ENCODE data around the gene FHOD3. TPM values are rescaled to one million over a fixed set of nuclear protein-coding genes. Genes with fewer than 3 reads are reported as not detected.

Gene FHOD3
- total and polyA plus RNA-seq, 7 experiments from 2014 or later: not detected

DNA sequence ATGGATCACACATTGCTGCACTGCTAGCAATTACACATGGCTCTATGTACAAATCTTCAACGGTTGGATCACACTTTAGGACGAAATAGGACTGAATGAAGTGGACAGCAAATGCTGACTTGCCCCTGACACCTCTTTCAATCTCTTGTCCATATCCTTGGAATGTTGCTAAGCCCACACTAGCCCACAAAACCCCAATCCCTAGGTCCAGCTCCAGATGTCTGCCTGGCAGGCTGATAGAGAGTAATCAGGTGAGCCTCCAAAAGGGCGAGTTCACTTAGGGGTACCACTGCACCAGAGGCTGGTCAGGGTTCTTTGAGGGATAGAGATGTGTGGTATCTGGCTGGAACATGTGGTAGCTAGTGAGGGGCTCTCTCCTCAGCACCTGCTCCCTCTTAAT is 18.5 kb upstream of the FHOD3 start:
- Histone ChIP-seq H3K36me3 (ENCODE audit: control insufficient read depth in 2 of 3, insufficient read depth in 3 of 3, low read length in 3 of 3) (no peaks in the 10 kb centered on the region), H3K4me3 (ENCODE audit: low read length) (no peak overlapping the region), H3K27me3 (ENCODE audit: control insufficient read depth in 2 of 2, insufficient read depth in 2 of 2, low read length in 2 of 2) (no peaks in the 10 kb centered on the region), H3K9me3 (ENCODE audit: control insufficient read depth in 2 of 3, low read length in 3 of 3) (no peaks in the 10 kb centered on the region), H3K27ac (ENCODE audit: low read depth, low read length) (no peak overlapping the region), H3K4me1 (ENCODE audit: control insufficient read depth in 2 of 2, insufficient read depth in 2 of 2, low read length in 2 of 2) (no peaks in the 10 kb centered on the region)
- H3K4me1 Mint-ChIP-seq: no peaks in the 10 kb centered on the region
- H3K36me3 Mint-ChIP-seq: no peaks in the 10 kb centered on the region
- H3K27me3 Mint-ChIP-seq: peaks cover 19 to 59% (median 27%) of the 10 kb centered on the region in 5 donors
- CTCF ChIA-PET: interaction anchor here (1.2 kb wide), 1 partner anchor 261 kb away, joined by 3 read pairs; no protein-coding TSS in a partner anchor
- ATAC-seq: no peak
- H3K4me3 Mint-ChIP-seq: no peak overlapping the region
- H3K9me3 Mint-ChIP-seq: no peaks in the 10 kb centered on the region
- intact Hi-C loops (cut with micrococcal nuclease): no loop called here
- H3K27ac Mint-ChIP-seq: no peak overlapping the region
- POLR2A ChIA-PET: no interaction called here
- no peak for DNase-seq

DNA sequence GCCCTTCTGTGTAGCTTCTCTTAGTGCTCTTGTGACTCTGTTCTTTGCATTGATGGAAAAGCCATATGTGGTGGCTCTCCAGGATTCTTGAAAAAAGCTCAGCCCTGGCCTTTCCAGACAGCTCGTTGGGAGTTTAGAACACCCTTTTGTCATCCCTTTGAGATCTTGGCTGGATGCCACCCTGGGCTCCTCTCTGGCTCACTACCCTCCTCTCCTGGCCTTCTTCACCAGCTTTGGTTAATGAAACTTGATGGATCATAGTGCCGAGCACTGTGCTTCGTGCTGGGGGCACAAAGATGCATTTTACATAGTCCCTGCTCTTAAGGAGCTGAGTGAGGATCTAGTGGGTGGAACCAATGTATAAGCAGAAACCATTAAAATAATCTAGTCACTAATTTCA is 15.6 kb upstream of the FHOD3 start:
- intact Hi-C loops (cut with micrococcal nuclease): loop anchor here (5.0 to 10.0 kb wide), 3 partner anchors 95 to 1050 kb away; partner anchors contain the start of gene MOCOS (in 1 of the 2)

DNA sequence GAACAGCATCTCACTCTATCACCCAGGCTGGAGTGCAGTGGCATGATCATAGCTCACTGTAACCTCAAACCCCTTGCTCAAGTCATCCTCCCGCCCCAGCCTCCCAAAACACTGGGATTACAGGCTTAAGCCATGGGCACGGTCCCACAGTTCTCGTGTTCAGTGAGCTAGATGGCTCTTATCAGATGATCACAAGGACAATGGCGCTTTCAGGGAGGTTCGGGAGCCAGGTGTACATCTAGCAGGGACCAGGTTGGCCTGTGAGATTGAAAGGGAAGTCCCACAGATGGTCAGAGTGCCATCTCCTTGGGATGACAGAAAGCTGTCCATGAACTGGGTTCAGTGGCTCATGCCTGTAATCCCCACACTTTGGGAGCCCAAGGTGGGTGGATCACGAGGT is 14.1 kb upstream of the FHOD3 start:
- H3K36me3 Mint-ChIP-seq: no peaks in the 10 kb centered on the region
- peaks cover 25 to 57% (median 32%) of the 10 kb centered on the region in 5 donors for H3K27me3 Mint-ChIP-seq
- H3K4me1 Mint-ChIP-seq: peaks cover 0 to 4% (median 0%) of the 10 kb centered on the region in 7 donors
- no peak for DNase-seq
- ChIA-PET POLR2A (no interaction called here), CTCF (interaction anchor here (0.8 to 6.6 kb wide), 4 partner anchors 186 to 527 kb away, joined by 3 to 83 read pairs (median 27); no protein-coding TSS in a partner anchor)
- Histone ChIP-seq H3K27ac (ENCODE audit: low read depth, low read length) (no peak overlapping the region), H3K27me3 (ENCODE audit: control insufficient read depth in 2 of 2, insufficient read depth in 2 of 2, low read length in 2 of 2) (no peaks in the 10 kb centered on the region), H3K9me3 (ENCODE audit: control insufficient read depth in 2 of 3, low read length in 3 of 3) (no peaks in the 10 kb centered on the region), H3K36me3 (ENCODE audit: control insufficient read depth in 2 of 3, insufficient read depth in 3 of 3, low read length in 3 of 3) (no peaks in the 10 kb centered on the region), H3K4me1 (ENCODE audit: control insufficient read depth in 2 of 2, insufficient read depth in 2 of 2, low read length in 2 of 2) (no peaks in the 10 kb centered on the region), H3K4me3 (ENCODE audit: low read length) (no peak overlapping the region)
- H3K27ac Mint-ChIP-seq: no peak overlapping the region
- peaks cover 0 to 3% (median 0%) of the 10 kb centered on the region in 11 donors for H3K9me3 Mint-ChIP-seq
- ATAC-seq: no peak
- intact Hi-C loops (cut with micrococcal nuclease): loop anchor here (5.0 to 10.0 kb wide), 3 partner anchors 96 to 1051 kb away; partner anchors contain the start of gene MOCOS (in 1 of the 2)
- H3K4me3 Mint-ChIP-seq: no peak overlapping the region

More for the DNA sequence above, 15.6 kb upstream of the FHOD3 start:
- peaks cover 0 to 4% (median 0%) of the 10 kb centered on the region in 7 donors for H3K4me1 Mint-ChIP-seq
- Histone ChIP-seq H3K27ac (ENCODE audit: low read depth, low read length) (no peak overlapping the region), H3K27me3 (ENCODE audit: control insufficient read depth in 2 of 2, insufficient read depth in 2 of 2, low read length in 2 of 2) (no peaks in the 10 kb centered on the region), H3K4me3 (ENCODE audit: low read length) (no peak overlapping the region), H3K4me1 (ENCODE audit: control insufficient read depth in 2 of 2, insufficient read depth in 2 of 2, low read length in 2 of 2) (no peaks in the 10 kb centered on the region), H3K9me3 (ENCODE audit: control insufficient read depth in 2 of 3, low read length in 3 of 3) (no peaks in the 10 kb centered on the region), H3K36me3 (ENCODE audit: control insufficient read depth in 2 of 3, insufficient read depth in 3 of 3, low read length in 3 of 3) (no peaks in the 10 kb centered on the region)
- H3K27ac Mint-ChIP-seq: no peak overlapping the region
- H3K9me3 Mint-ChIP-seq: no peaks in the 10 kb centered on the region
- no peak overlapping the region for H3K4me3 Mint-ChIP-seq
- no peaks in the 10 kb centered on the region for H3K36me3 Mint-ChIP-seq
- no peak for DNase-seq
- peaks cover 18 to 51% (median 30%) of the 10 kb centered on the region in 5 donors for H3K27me3 Mint-ChIP-seq
- ChIA-PET CTCF (interaction anchor here (0.8 to 6.6 kb wide), 7 partner anchors 10 to 526 kb away, joined by 3 to 83 read pairs (median 5); no protein-coding TSS in a partner anchor), POLR2A (no interaction called here)
- ATAC-seq: no peak

DNA sequence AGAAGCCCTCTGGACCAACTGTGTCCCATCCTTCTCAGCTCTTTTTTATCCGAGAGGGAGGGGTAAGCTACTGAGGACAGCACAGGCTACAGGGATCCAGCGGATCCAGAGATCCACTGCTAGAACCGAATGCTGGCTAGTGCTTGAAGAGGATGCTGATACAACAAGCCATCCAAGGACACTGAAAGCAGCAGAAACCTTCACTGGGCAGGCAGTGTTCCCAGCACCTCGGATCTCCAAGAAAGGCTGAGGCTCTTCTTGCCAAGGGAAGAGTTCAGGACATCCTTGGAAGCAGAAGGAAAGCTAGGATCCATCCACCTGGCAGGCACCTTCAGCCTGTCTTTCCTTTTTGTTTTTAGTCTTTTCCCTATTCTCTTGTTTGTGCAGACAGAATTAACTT is 13.2 kb upstream of the FHOD3 start:
- H3K36me3 ChIP-seq (ENCODE audit: control insufficient read depth in 2 of 3, insufficient read depth in 3 of 3, low read length in 3 of 3): no peaks in the 10 kb centered on the region
- no peaks in the 10 kb centered on the region for H3K4me1 ChIP-seq (ENCODE audit: control insufficient read depth in 2 of 2, insufficient read depth in 2 of 2, low read length in 2 of 2)
- no peak overlapping the region for H3K4me3 ChIP-seq (ENCODE audit: low read length)
- H3K9me3 ChIP-seq (ENCODE audit: control insufficient read depth in 2 of 3, low read length in 3 of 3): no peaks in the 10 kb centered on the region
- ATAC-seq (no peak), DNase-seq (no peak)
- H3K36me3 Mint-ChIP-seq: no peaks in the 10 kb centered on the region
- H3K27me3 Mint-ChIP-seq: peaks cover 30 to 57% (median 31%) of the 10 kb centered on the region in 5 donors
- no peak overlapping the region for H3K27ac Mint-ChIP-seq
- H3K27ac ChIP-seq (ENCODE audit: low read depth, low read length): no peak overlapping the region
- CTCF ChIA-PET: interaction anchor here (0.6 to 6.6 kb wide), 13 partner anchors 9 to 737 kb away, joined by 3 to 83 read pairs (median 3); no protein-coding TSS in a partner anchor
- intact Hi-C loops (cut with micrococcal nuclease): loop anchor here (1.0 to 10.0 kb wide), 7 partner anchors 97 to 1052 kb away; partner anchors contain the start of gene MOCOS (in 1 of the 2)
- H3K27me3 ChIP-seq (ENCODE audit: control insufficient read depth in 2 of 2, insufficient read depth in 2 of 2, low read length in 2 of 2): no peaks in the 10 kb centered on the region
- H3K9me3 Mint-ChIP-seq: peaks cover 0 to 7% (median 0%) of the 10 kb centered on the region in 11 donors
- peaks cover 0 to 4% (median 0%) of the 10 kb centered on the region in 7 donors for H3K4me1 Mint-ChIP-seq
- H3K4me3 Mint-ChIP-seq: no peak overlapping the region
- POLR2A ChIA-PET: no interaction called here

DNA sequence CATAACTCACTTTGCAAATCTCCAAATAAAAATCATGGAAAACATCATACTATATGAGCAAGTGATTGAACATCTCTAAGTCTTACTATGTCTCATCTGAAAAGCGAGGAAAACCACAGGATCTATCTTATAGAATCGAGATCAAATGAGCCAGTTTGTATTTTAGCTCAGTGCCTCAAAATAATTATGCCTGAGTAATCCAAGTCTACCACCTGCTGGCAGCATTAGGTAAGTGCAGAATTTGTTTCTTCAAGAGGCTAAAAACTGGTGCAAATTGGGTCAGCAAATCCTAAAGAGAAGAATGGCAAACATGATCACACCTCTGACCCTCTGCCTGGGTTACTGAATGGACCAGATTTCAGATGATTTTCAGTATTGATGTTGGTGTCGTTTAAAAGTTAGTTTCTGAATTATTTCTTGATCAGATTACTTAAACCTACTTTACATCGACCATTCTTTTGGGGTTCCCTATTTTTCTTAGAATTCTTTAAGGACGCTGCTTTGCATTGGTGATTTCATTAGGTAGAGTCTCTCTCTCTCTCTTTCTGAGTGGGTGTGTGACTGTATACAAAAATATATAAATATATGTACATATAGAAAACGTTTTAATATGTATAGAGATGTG is 12.7 kb upstream of the FHOD3 start:
- Histone ChIP-seq H3K4me1 (ENCODE audit: control insufficient read depth in 2 of 2, insufficient read depth in 2 of 2, low read length in 2 of 2) (no peaks in the 10 kb centered on the region), H3K9me3 (ENCODE audit: control insufficient read depth in 2 of 3, low read length in 3 of 3) (no peaks in the 10 kb centered on the region), H3K27me3 (ENCODE audit: control insufficient read depth in 2 of 2, insufficient read depth in 2 of 2, low read length in 2 of 2) (no peaks in the 10 kb centered on the region), H3K4me3 (ENCODE audit: low read length) (no peak overlapping the region), H3K36me3 (ENCODE audit: control insufficient read depth in 2 of 3, insufficient read depth in 3 of 3, low read length in 3 of 3) (no peaks in the 10 kb centered on the region), H3K27ac (ENCODE audit: low read depth, low read length) (no peak overlapping the region)
- no peak overlapping the region for H3K27ac Mint-ChIP-seq
- intact Hi-C loops (cut with micrococcal nuclease): loop anchor here (1.0 to 10.0 kb wide), 7 partner anchors 97 to 1052 kb away; partner anchors contain the start of gene MOCOS (in 1 of the 2)
- peaks cover 0 to 4% (median 0%) of the 10 kb centered on the region in 7 donors for H3K4me1 Mint-ChIP-seq
- H3K4me3 Mint-ChIP-seq: no peak overlapping the region
- no peaks in the 10 kb centered on the region for H3K36me3 Mint-ChIP-seq
- ATAC-seq (peak; percentile 67), DNase-seq (peak in 7 of 9 donors; percentile 20 to 61 (median 54))
- ChIA-PET CTCF (interaction anchor here (0.6 to 6.6 kb wide), 13 partner anchors 9 to 738 kb away, joined by 3 to 83 read pairs (median 3); no protein-coding TSS in a partner anchor), POLR2A (no interaction called here)
- H3K9me3 Mint-ChIP-seq: peaks cover 0 to 7% (median 0%) of the 10 kb centered on the region in 11 donors
- H3K27me3 Mint-ChIP-seq: peaks cover 30 to 59% (median 33%) of the 10 kb centered on the region in 5 donors

DNA sequence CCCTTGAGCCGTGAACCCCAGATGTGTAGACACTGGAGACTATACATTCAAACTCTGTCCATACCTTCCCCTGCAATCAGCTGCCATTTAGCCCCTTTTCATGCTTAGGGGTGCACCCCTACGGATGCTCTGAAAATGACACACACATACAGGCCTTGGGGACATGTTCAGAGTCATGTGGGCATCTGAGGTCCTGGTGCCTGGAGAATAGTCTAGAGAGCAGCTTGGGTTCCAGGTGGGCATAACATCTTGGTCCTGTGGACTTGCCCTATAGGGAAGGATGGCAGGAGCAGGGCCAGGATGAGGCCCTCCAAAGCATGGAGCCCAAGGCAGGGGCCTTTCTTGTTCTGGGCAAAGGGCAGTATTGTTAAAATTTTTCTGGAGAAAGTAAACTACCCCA is 9.9 kb upstream of the FHOD3 start:
- POLR2A ChIA-PET: no interaction called here
- Mint-ChIP-seq H3K36me3 (no peaks in the 10 kb centered on the region), H3K27ac (no peak overlapping the region), H3K4me1 (peaks cover 0 to 4% (median 0%) of the 10 kb centered on the region in 7 donors), H3K27me3 (peaks cover 13 to 40% (median 23%) of the 10 kb centered on the region in 5 donors), H3K9me3 (peaks cover 0 to 7% (median 0%) of the 10 kb centered on the region in 11 donors), H3K4me3 (no peak overlapping the region)
- H3K27ac ChIP-seq (ENCODE audit: low read depth, low read length): no peak overlapping the region
- CTCF ChIA-PET: interaction anchor here (0.8 to 1.0 kb wide), 2 partner anchors 138 to 257 kb away, joined by 3 read pairs; no protein-coding TSS in a partner anchor
- intact Hi-C loops (cut with micrococcal nuclease): loop anchor here in 1 of 2 donors (10.0 kb wide), 1 partner anchor 883 kb away; no protein-coding TSS in a partner anchor
- no peaks in the 10 kb centered on the region for H3K4me1 ChIP-seq (ENCODE audit: control insufficient read depth in 2 of 2, insufficient read depth in 2 of 2, low read length in 2 of 2)
- no peak for DNase-seq
- no peaks in the 10 kb centered on the region for H3K36me3 ChIP-seq (ENCODE audit: control insufficient read depth in 2 of 3, insufficient read depth in 3 of 3, low read length in 3 of 3)
- no peaks in the 10 kb centered on the region for H3K9me3 ChIP-seq (ENCODE audit: control insufficient read depth in 2 of 3, low read length in 3 of 3)
- H3K4me3 ChIP-seq (ENCODE audit: low read length): no peak overlapping the region
- H3K27me3 ChIP-seq (ENCODE audit: control insufficient read depth in 2 of 2, insufficient read depth in 2 of 2, low read length in 2 of 2): peaks cover 0 to 3% of the 10 kb centered on the region in 2 donors
- no peak for ATAC-seq

Data from naive thymus-derived CD4-positive, alpha-beta T cell (primary cell).